GM23338 (cell line): ENCODE measurements around the gene TIMM44. TPM values are rescaled to one million over a fixed set of nuclear protein-coding genes. Genes with fewer than 3 reads are reported as not detected.

Experiments used
- ATAC-seq: fragments of 200-7000 bp; cut with Tn5 transposase; 3 replicates; pipeline ENCODE4 v1.9.1; 2020
- DNase-seq: peaks from one replicate; pipeline ENCODE4 v3.0.0-alpha.2; 2015; ENCODE audit warnings: low spot score
- H2AFZ ChIP-seq: fragments of 200-600 bp; sonication (generic); 2 replicates; pipeline ENCODE4 v1.8.0; 2016; ENCODE audit warnings: antibody characterized with exemption, mild to moderate bottlenecking, moderate library complexity
- H3F3A ChIP-seq: fragments of 200-600 bp; sonication (generic); replicated peaks from 2 replicates; pipeline ENCODE4 v1.8.0; 2017; ENCODE audit warnings: antibody characterized with exemption, mixed run types, low read depth
- H3K27ac ChIP-seq: fragments of 200-600 bp; sonication (generic); 2 replicates; pipeline ENCODE4 v1.6.1; 2016; ENCODE audit warnings: low read depth
- H3K27me3 ChIP-seq: fragments of 200-600 bp; sonication (generic); 2 replicates; pipeline ENCODE4 v1.8.0; 2016; ENCODE audit warnings: mild to moderate bottlenecking, mixed run types, moderate library complexity; ENCODE audit not compliant: insufficient read depth
- H3K36me3 ChIP-seq: fragments of 200-600 bp; sonication (generic); 2 replicates; pipeline ENCODE4 v1.8.0; 2016; ENCODE audit warnings: mild to moderate bottlenecking; ENCODE audit not compliant: insufficient read depth
- H3K4me1 ChIP-seq: fragments of 200-600 bp; sonication (generic); 2 replicates; pipeline ENCODE4 v1.8.0; 2016; ENCODE audit warnings: mild to moderate bottlenecking, moderate library complexity; ENCODE audit not compliant: insufficient read depth
- H3K4me2 ChIP-seq: fragments of 200-600 bp; sonication (generic); 2 replicates; pipeline ENCODE4 v1.7.1; 2017; ENCODE audit warnings: mixed run types
- H3K4me3 ChIP-seq: fragments of 200-600 bp; sonication (generic); 2 replicates; pipeline ENCODE4 v1.6.1; 2016; ENCODE audit warnings: mixed run types
- H3K79me2 ChIP-seq: fragments of 200-600 bp; sonication (generic); replicated peaks from 2 replicates; pipeline ENCODE4 v1.8.0; 2017; ENCODE audit warnings: mild to moderate bottlenecking; ENCODE audit not compliant: insufficient read depth
- H3K9me2 ChIP-seq: fragments of 200-600 bp; sonication (generic); 2 replicates; pipeline ENCODE4 v1.8.0; 2017; ENCODE audit not compliant: insufficient read depth
- H4K20me1 ChIP-seq: fragments of 200-600 bp; sonication (generic); replicated peaks from 2 replicates; pipeline ENCODE4 v1.8.0; 2017; ENCODE audit warnings: mild to moderate bottlenecking; ENCODE audit not compliant: insufficient read depth
- H3K27ac Mint-ChIP-seq: 2 replicates; pipeline ENCODE4 v1.8.0; 2020; ENCODE audit warnings: inconsistent platforms, mild to moderate bottlenecking, moderate library complexity, mixed read lengths
- H3K27me3 Mint-ChIP-seq: 3 replicates; pipeline ENCODE4 v1.8.0; 2022; ENCODE audit warnings: low read depth, mild to moderate bottlenecking, moderate library complexity, mixed read lengths, inconsistent platforms; ENCODE audit not compliant: insufficient read depth, poor library complexity
- H3K36me3 Mint-ChIP-seq: 3 replicates; pipeline ENCODE4 v1.8.0; 2021; ENCODE audit warnings: low read depth, mild to moderate bottlenecking, inconsistent platforms, moderate library complexity, mixed read lengths
- H3K4me1 Mint-ChIP-seq: 3 replicates; pipeline ENCODE4 v1.8.0; 2020; ENCODE audit warnings: mild to moderate bottlenecking, inconsistent platforms, mixed read lengths
- H3K4me3 Mint-ChIP-seq: 3 replicates; pipeline ENCODE4 v1.8.0; 2021; ENCODE audit warnings: moderate library complexity, mild to moderate bottlenecking, inconsistent platforms, mixed read lengths
- H3K9me3 Mint-ChIP-seq: 3 replicates; pipeline ENCODE4 v1.8.0; 2020; ENCODE audit warnings: moderate library complexity, mild to moderate bottlenecking, inconsistent platforms, mixed read lengths
- CREB1 ChIP-seq: fragments of 250-450 bp; sonication (Bioruptor Pico); IDR thresholded peaks from 2 replicates; pipeline ENCODE4 v1.5.0; 2020; ENCODE audit warnings: low read depth, mild to moderate bottlenecking, moderate library complexity
- EZH2 ChIP-seq: fragments of 200-600 bp; sonication (generic); IDR thresholded peaks from one replicate; pipeline ENCODE4 v1.8.0; 2017; ENCODE audit warnings: antibody characterized with exemption, mild to moderate bottlenecking, low read depth; ENCODE audit not compliant: unreplicated experiment
- EZH2phosphoT487 ChIP-seq: fragments of 200-600 bp; sonication (generic); IDR thresholded peaks from one replicate; pipeline ENCODE4 v1.8.1; 2018; ENCODE audit warnings: antibody characterized with exemption; ENCODE audit not compliant: unreplicated experiment
- ZNF462 ChIP-seq: fragments of 250-450 bp; sonication (Bioruptor Pico); IDR thresholded peaks from 2 replicates; pipeline ENCODE4 v1.5.0; 2020; ENCODE audit warnings: mild to moderate bottlenecking, moderate library complexity
- polyA plus RNA-seq: library from polyadenylated mRNA; unstranded; fragments of >200 nt; fragmentation: Nextera tagmentation; extraction: Ambion mirVana; gene quantifications from 2 replicates; pipeline ENCODE4 v1.2.1, GENCODE V29; 2016
- total RNA-seq: library from RNA; depleted of rRNA; stranded (reverse); fragments of >200 nt; shearing (Covaris generic); gene quantifications from 2 replicates; pipeline ENCODE4 v1.2.3, GENCODE V29; 2014
- TF ChIP-seq, protein P1 (sequence below), 2 experiments: fragments of 200-600 bp in 1 of 2; sonication (generic) in 1 of 2; conservative IDR thresholded peaks; 2 replicates each; pipeline versions ENCODE4 v1.5.1 to v1.6.1; 2016 to 2017; ENCODE audit warnings: antibody characterized with exemption in 2 of 2, low read depth in 2 of 2, mild to moderate bottlenecking in 2 of 2, moderate library complexity in 1 of 2

TIMM44 gene
- total and polyA plus RNA-seq, 2 experiments from 2014 or later = 125 to 128 TPM

- Mint-ChIP-seq H3K36me3 (peaks cover 12% of the 10 kb centered on the region; the same call in 2 of the 3 replicates), H3K9me3 (peaks cover 2% of the 10 kb centered on the region; the same call in 1 of the 3 replicates), H3K27me3 (peaks cover 51% of the 10 kb centered on the region), H3K4me1 (peaks cover 15% of the 10 kb centered on the region), H3K27ac (no peak overlapping the region), H3K4me3 (peak overlapping the region; percentile 85)
- peaks cover 26% of the 10 kb centered on the region for H3F3A ChIP-seq
- no peaks in the 10 kb centered on the region for H3K9me2 ChIP-seq
- H3K27ac ChIP-seq = no peak overlapping the region
- no peaks in the 10 kb centered on the region for H3K36me3 ChIP-seq
- ATAC-seq (peak; percentile 52), DNase-seq (peak; percentile 83)
- TF ChIP-seq, protein P1, sequence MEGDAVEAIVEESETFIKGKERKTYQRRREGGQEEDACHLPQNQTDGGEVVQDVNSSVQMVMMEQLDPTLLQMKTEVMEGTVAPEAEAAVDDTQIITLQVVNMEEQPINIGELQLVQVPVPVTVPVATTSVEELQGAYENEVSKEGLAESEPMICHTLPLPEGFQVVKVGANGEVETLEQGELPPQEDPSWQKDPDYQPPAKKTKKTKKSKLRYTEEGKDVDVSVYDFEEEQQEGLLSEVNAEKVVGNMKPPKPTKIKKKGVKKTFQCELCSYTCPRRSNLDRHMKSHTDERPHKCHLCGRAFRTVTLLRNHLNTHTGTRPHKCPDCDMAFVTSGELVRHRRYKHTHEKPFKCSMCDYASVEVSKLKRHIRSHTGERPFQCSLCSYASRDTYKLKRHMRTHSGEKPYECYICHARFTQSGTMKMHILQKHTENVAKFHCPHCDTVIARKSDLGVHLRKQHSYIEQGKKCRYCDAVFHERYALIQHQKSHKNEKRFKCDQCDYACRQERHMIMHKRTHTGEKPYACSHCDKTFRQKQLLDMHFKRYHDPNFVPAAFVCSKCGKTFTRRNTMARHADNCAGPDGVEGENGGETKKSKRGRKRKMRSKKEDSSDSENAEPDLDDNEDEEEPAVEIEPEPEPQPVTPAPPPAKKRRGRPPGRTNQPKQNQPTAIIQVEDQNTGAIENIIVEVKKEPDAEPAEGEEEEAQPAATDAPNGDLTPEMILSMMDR (conservative IDR thresholded peaks at IDR 0.05; ENCODE audit: low read depth in 2 of 2) = peak; percentile 59 to 71
- TF ChIP-seq ZNF462 (CRISPR knock-in tag) (no peak), EZH2phosphoT487 (no peak), EZH2 (peak; percentile 63), CREB1 (0 out of 2 replicates have a peak, but pooled peaks have one; percentile 14)
- peak overlapping the region; percentile 91 for H3K4me2 ChIP-seq
- peak overlapping the region; percentile 64 for H3K4me3 ChIP-seq
- no peaks in the 10 kb centered on the region; the same call in 1 of the 2 replicates for H3K4me1 ChIP-seq
- H3K27me3 ChIP-seq = peaks cover 57% of the 10 kb centered on the region
- H2AFZ ChIP-seq = peak overlapping the region; percentile 88
- H3K79me2 ChIP-seq = no peaks in the 10 kb centered on the region
- H4K20me1 ChIP-seq = peaks cover 14% of the 10 kb centered on the region; the same call in 1 of the 2 replicates
These were observed 26.0 kb downstream of the TIMM44 start for GRCh38 chr19:7917267-7918061.
